ENCODE measurements around the gene TASP1.

Gene TASP1

GRCh38 chr20:13441388-13441787 lies 197.3 kb downstream of the TASP1 start:
- TF ChIP-seq TARDBP (IDR thresholded peaks at IDR 0.05): no peak
- TF ChIP-seq ZNF384 (IDR thresholded peaks at IDR 0.05): no peak
- no peak for TF ChIP-seq SP1 (IDR thresholded peaks at IDR 0.05)
- TF ChIP-seq LEF1 (IDR thresholded peaks at IDR 0.05; ENCODE audit: borderline replicate concordance): no peak
- TF ChIP-seq ARNT (IDR thresholded peaks at IDR 0.05): no peak
- no peak for TF ChIP-seq L3MBTL2 (conservative IDR thresholded peaks at IDR 0.05)
- no peak for TF ChIP-seq FOXA1 (IDR thresholded peaks at IDR 0.05)
- no peak for TF ChIP-seq FOXM1 (IDR thresholded peaks at IDR 0.05; ENCODE audit: borderline replicate concordance)
- no peak for TF ChIP-seq FOXK2 (IDR thresholded peaks at IDR 0.05)
- no peak for TF ChIP-seq HDGF (IDR thresholded peaks at IDR 0.05; ENCODE audit: borderline replicate concordance)
- TF ChIP-seq ELF4 (IDR thresholded peaks at IDR 0.05): no peak
- no peak for TF ChIP-seq CTBP1 (IDR thresholded peaks at IDR 0.05; ENCODE audit: borderline replicate concordance)
- TF ChIP-seq NFRKB (IDR thresholded peaks at IDR 0.05): no peak
- no peak for TF ChIP-seq SUZ12 (IDR thresholded peaks at IDR 0.05)
- TF ChIP-seq BHLHE40 (IDR thresholded peaks at IDR 0.05; ENCODE audit: borderline replicate concordance): no peak
- no peak for TF ChIP-seq PKNOX1 (IDR thresholded peaks at IDR 0.05)
- ChIA-PET POLR2A (no interaction called here), CTCF (no interaction called here)
- no peak for DNase-seq (ENCODE audit: extremely low spot score)

- no peak for TF ChIP-seq SUZ12 (IDR thresholded peaks at IDR 0.05)
- TF ChIP-seq ZNF384 (IDR thresholded peaks at IDR 0.05): no peak
- no peak for TF ChIP-seq BHLHE40 (IDR thresholded peaks at IDR 0.05; ENCODE audit: borderline replicate concordance)
- TF ChIP-seq PKNOX1 (IDR thresholded peaks at IDR 0.05): no peak
- no peak for TF ChIP-seq NFRKB (IDR thresholded peaks at IDR 0.05)
- TF ChIP-seq ELF4 (IDR thresholded peaks at IDR 0.05): no peak
- TF ChIP-seq FOXM1 (IDR thresholded peaks at IDR 0.05; ENCODE audit: borderline replicate concordance): no peak
- TF ChIP-seq SP1 (IDR thresholded peaks at IDR 0.05): no peak
- no peak for TF ChIP-seq FOXA1 (IDR thresholded peaks at IDR 0.05)
- DNase-seq (ENCODE audit: extremely low spot score): no peak
- ChIA-PET POLR2A (no interaction called here), CTCF (no interaction called here)
Measured at GRCh38 chr20:13436530-13436929, 202.2 kb downstream of the TASP1 start.

GRCh38 chr20:13432126-13432525 lies 206.6 kb downstream of the TASP1 start:
- DNase-seq (ENCODE audit: extremely low spot score): no peak
- ChIA-PET POLR2A (no interaction called here), CTCF (interaction anchor here (0.6 kb wide), 1 partner anchor 46 kb away, joined by 3 read pairs; no protein-coding TSS in a partner anchor)
- TF ChIP-seq BHLHE40 (IDR thresholded peaks at IDR 0.05; ENCODE audit: borderline replicate concordance): no peak
- TF ChIP-seq CTBP1 (IDR thresholded peaks at IDR 0.05; ENCODE audit: borderline replicate concordance): no peak
- TF ChIP-seq LEF1 (IDR thresholded peaks at IDR 0.05; ENCODE audit: borderline replicate concordance): no peak
- TF ChIP-seq ELF4 (IDR thresholded peaks at IDR 0.05): no peak
- no peak for TF ChIP-seq FOXK2 (IDR thresholded peaks at IDR 0.05)
- TF ChIP-seq FOXA1 (IDR thresholded peaks at IDR 0.05): no peak
- no peak for TF ChIP-seq FOXM1 (IDR thresholded peaks at IDR 0.05; ENCODE audit: borderline replicate concordance)
- TF ChIP-seq TARDBP (IDR thresholded peaks at IDR 0.05): no peak
- no peak for TF ChIP-seq L3MBTL2 (conservative IDR thresholded peaks at IDR 0.05)
- no peak for TF ChIP-seq ZNF384 (IDR thresholded peaks at IDR 0.05)
- TF ChIP-seq NFRKB (IDR thresholded peaks at IDR 0.05): no peak
- no peak for TF ChIP-seq PKNOX1 (IDR thresholded peaks at IDR 0.05)
- no peak for TF ChIP-seq SUZ12 (IDR thresholded peaks at IDR 0.05)
- TF ChIP-seq SP1 (IDR thresholded peaks at IDR 0.05): no peak
- no peak for TF ChIP-seq HDGF (IDR thresholded peaks at IDR 0.05; ENCODE audit: borderline replicate concordance)
- no peak for TF ChIP-seq ARNT (IDR thresholded peaks at IDR 0.05)

- DNase-seq (ENCODE audit: extremely low spot score): no peak
- TF ChIP-seq LEF1 (IDR thresholded peaks at IDR 0.05; ENCODE audit: borderline replicate concordance) (no peak), SUZ12 (IDR thresholded peaks at IDR 0.05) (no peak)
- CTCF ChIA-PET: no interaction called here
- POLR2A ChIA-PET: no interaction called here
Measured at GRCh38 chr20:13430346-13431002, 208.3 kb downstream of the TASP1 start.

GRCh38 chr20:13428684-13429083 lies 210.0 kb downstream of the TASP1 start:
- no peak for DNase-seq (ENCODE audit: extremely low spot score)
- POLR2A ChIA-PET: no interaction called here
- CTCF ChIA-PET: no interaction called here
- no peak for TF ChIP-seq BHLHE40 (IDR thresholded peaks at IDR 0.05; ENCODE audit: borderline replicate concordance)
- no peak for TF ChIP-seq NFRKB (IDR thresholded peaks at IDR 0.05)
- no peak for TF ChIP-seq FOXM1 (IDR thresholded peaks at IDR 0.05; ENCODE audit: borderline replicate concordance)
- TF ChIP-seq L3MBTL2 (conservative IDR thresholded peaks at IDR 0.05): no peak
- no peak for TF ChIP-seq ARNT (IDR thresholded peaks at IDR 0.05)
- no peak for TF ChIP-seq SP1 (IDR thresholded peaks at IDR 0.05)
- TF ChIP-seq FOXK2 (IDR thresholded peaks at IDR 0.05): no peak
- TF ChIP-seq CTBP1 (IDR thresholded peaks at IDR 0.05; ENCODE audit: borderline replicate concordance): no peak
- TF ChIP-seq ZNF384 (IDR thresholded peaks at IDR 0.05): no peak
- no peak for TF ChIP-seq TARDBP (IDR thresholded peaks at IDR 0.05)
- no peak for TF ChIP-seq ELF4 (IDR thresholded peaks at IDR 0.05)
- no peak for TF ChIP-seq PKNOX1 (IDR thresholded peaks at IDR 0.05)
- no peak for TF ChIP-seq LEF1 (IDR thresholded peaks at IDR 0.05; ENCODE audit: borderline replicate concordance)
- TF ChIP-seq HDGF (IDR thresholded peaks at IDR 0.05; ENCODE audit: borderline replicate concordance): no peak
- TF ChIP-seq FOXA1 (IDR thresholded peaks at IDR 0.05): no peak
- no peak for TF ChIP-seq SUZ12 (IDR thresholded peaks at IDR 0.05)

All from HEK293T (cell line).